Retinal pigment epithelial cell (primary cell): ENCODE results near the gene LINC01488.

Experiments used
- DNase-seq: peaks from one replicate; pipeline ENCODE4 v3.0.0-alpha.2; 2010; ENCODE audit warnings: low read depth
- H3K4me3 ChIP-seq: 2 replicates; pipeline ENCODE4 v1.5.1; 2011; ENCODE audit warnings: mild to moderate bottlenecking, low read length, control low read depth, moderate library complexity
- CTCF ChIP-seq: conservative IDR thresholded peaks from 2 replicates; pipeline ENCODE4 v1.5.1; 2011; ENCODE audit warnings: low read depth, low read length, control low read depth, inconsistent platforms

LINC01488 gene

GRCh38 chr11:69509846-69510390, 28.5 kb downstream of the LINC01488 start:
- TF ChIP-seq CTCF = no peak
- no peak for DNase-seq
- H3K4me3 ChIP-seq = no peak overlapping the region

- no peak overlapping the region for H3K4me3 ChIP-seq
- no peak for TF ChIP-seq CTCF
- no peak for DNase-seq
Measured at GRCh38 chr11:69510471-69511357, 29.3 kb downstream of the LINC01488 start.

GRCh38 chr11:69511358-69512055, 30.0 kb downstream of the LINC01488 start:
- DNase-seq = no peak
- TF ChIP-seq CTCF = no peak
- H3K4me3 ChIP-seq = no peak overlapping the region

- TF ChIP-seq CTCF = no peak
- H3K4me3 ChIP-seq = no peak overlapping the region
- DNase-seq = no peak
Measured at GRCh38 chr11:69512136-69512535, 30.7 kb downstream of the LINC01488 start.

GRCh38 chr11:69512790-69513189, 31.3 kb downstream of the LINC01488 start:
- no peak for TF ChIP-seq CTCF
- no peak for DNase-seq
- no peak overlapping the region for H3K4me3 ChIP-seq

GRCh38 chr11:69513196-69513595, 31.7 kb downstream of the LINC01488 start:
- no peak for DNase-seq
- TF ChIP-seq CTCF = no peak
- no peak overlapping the region for H3K4me3 ChIP-seq
